Caco-2 (cell line): Measurements from ENCODE around the gene TOPBP1. TPM values are rescaled to one million over a fixed set of nuclear protein-coding genes. Genes with fewer than 3 reads are reported as not detected.

Source experiments
- BruUV-seq: library from RNA; stranded (reverse); fragments of 400-500 nt; replicated peaks from 2 replicates; lab custom pipeline; 2021; lab: Mats Ljungman, UMichigan
- CTCF ChIA-PET: fragments of 300-600 bp; sonication (Branson Sonifier 250); formaldehyde crosslinking; loops from one replicate; lab custom pipeline; 2022; ENCODE audit warnings: antibody characterized with exemption; lab: Charles Lee
- POLR2A ChIA-PET: fragments of 300-600 bp; sonication (Branson Sonifier 250); formaldehyde crosslinking; loops from one replicate; lab custom pipeline; 2022; ENCODE audit warnings: antibody characterized with exemption; lab: Charles Lee
- DNase-seq, 2 experiments: peaks; one replicate each; pipeline versions ENCODE4 v3.0.0 to v3.0.0-alpha.2; 2020 to 2022
- H3K27me3 ChIP-seq: replicated peaks from 2 replicates; pipeline ENCODE4 v1.6.0; 2011; ENCODE audit warnings: low read length; ENCODE audit not compliant: control insufficient read depth, insufficient read depth
- H3K36me3 ChIP-seq: 2 replicates; pipeline ENCODE4 v1.5.1; 2011; ENCODE audit warnings: low read length; ENCODE audit not compliant: control insufficient read depth, insufficient read depth
- H3K4me1 ChIP-seq: fragments of 250-450 bp; sonication (Bioruptor Pico); 2 replicates; pipeline ENCODE4 v1.5.1; 2020; ENCODE audit warnings: mild to moderate bottlenecking
- H3K4me3 ChIP-seq: 2 replicates; pipeline ENCODE4 v1.5.1; 2011; ENCODE audit warnings: low read depth, mild to moderate bottlenecking, control low read depth, low read length
- H3K9me3 ChIP-seq: fragments of 250-450 bp; sonication (Bioruptor Pico); 2 replicates; pipeline ENCODE4 v1.5.1; 2020; ENCODE audit warnings: mild to moderate bottlenecking, moderate library complexity
- H3K27ac Mint-ChIP-seq: one replicate; pipeline ENCODE4 v1.8.0; 2022; ENCODE audit warnings: mixed read lengths; ENCODE audit not compliant: unreplicated experiment
- H3K27me3 Mint-ChIP-seq: one replicate; pipeline ENCODE4 v1.8.0; 2022; ENCODE audit warnings: mixed read lengths; ENCODE audit not compliant: insufficient read depth, unreplicated experiment
- H3K36me3 Mint-ChIP-seq: one replicate; pipeline ENCODE4 v1.8.0; 2022; ENCODE audit warnings: mild to moderate bottlenecking, mixed read lengths; ENCODE audit not compliant: insufficient read depth, unreplicated experiment
- H3K4me1 Mint-ChIP-seq: one replicate; pipeline ENCODE4 v1.8.0; 2022; ENCODE audit warnings: low read depth, mixed read lengths; ENCODE audit not compliant: unreplicated experiment
- H3K4me3 Mint-ChIP-seq: one replicate; pipeline ENCODE4 v1.8.0; 2022; ENCODE audit warnings: mild to moderate bottlenecking, moderate library complexity, mixed read lengths; ENCODE audit not compliant: unreplicated experiment
- H3K9me3 Mint-ChIP-seq: one replicate; pipeline ENCODE4 v1.8.0; 2022; ENCODE audit warnings: mixed read lengths; ENCODE audit not compliant: unreplicated experiment
- CTCF ChIP-seq, 2 experiments: fragments of 200-600 bp in 1 of 2; IDR thresholded peaks; 1 replicate in 1 of 2; 2 replicates in 1 of 2; pipeline versions ENCODE4 v1.5.1 to v1.8.0; 2011 to 2022; ENCODE audit warnings: antibody characterized with exemption in 1 of 2, control low read depth in 1 of 2, inconsistent platforms in 1 of 2, low read depth in 1 of 2, low read length in 1 of 2, mild to moderate bottlenecking in 1 of 2, moderate library complexity in 1 of 2; ENCODE audit not compliant: insufficient read depth in 1 of 2, severe bottlenecking in 1 of 2, unreplicated experiment in 1 of 2
- intact Hi-C: fragments of 100-400 bp; cut with micrococcal nuclease; formaldehyde crosslinking; loops from one replicate; pipeline ENCODE4 v1.10.0; 2022; ENCODE audit not compliant: unreplicated experiment
- total RNA-seq: library from RNA; stranded (reverse); gene quantifications from 2 replicates; pipeline ENCODE4 v1.2.3, GENCODE V29; 2022

Gene TOPBP1
- total RNA-seq, 1 experiment from 2014 or later = 57.1 TPM

- CTCF ChIA-PET = no interaction called here
- H3K36me3 ChIP-seq = peaks cover 1% of the 10 kb centered on the region; the same call in 1 of the 2 replicates
These were observed 51.7 kb downstream of the TOPBP1 start for GRCh38 chr3:133610031-133610430.

GRCh38 chr3:133608388-133608787, 53.4 kb downstream of the TOPBP1 start:
- Histone ChIP-seq H3K27me3 (no peaks in the 10 kb centered on the region), H3K4me3 (no peak overlapping the region), H3K4me1 (no peaks in the 10 kb centered on the region), H3K36me3 (peaks cover 1% of the 10 kb centered on the region; the same call in 1 of the 2 replicates), H3K9me3 (no peaks in the 10 kb centered on the region)
- Mint-ChIP-seq H3K27me3 (no peaks in the 10 kb centered on the region), H3K9me3 (no peaks in the 10 kb centered on the region), H3K27ac (no peak overlapping the region), H3K4me1 (peaks cover 4% of the 10 kb centered on the region), H3K36me3 (peaks cover 74% of the 10 kb centered on the region), H3K4me3 (no peak overlapping the region)
- BruUV-seq = no TSS peak
- no peak for TF ChIP-seq CTCF (IDR thresholded peaks at IDR 0.05; ENCODE audit: insufficient read depth in 1 of 2, low read depth in 1 of 2, low read length in 1 of 2, severe bottlenecking in 1 of 2, unreplicated experiment in 1 of 2)
- DNase-seq = no peak
- POLR2A ChIA-PET = no interaction called here
- intact Hi-C loops = no loop called here
- CTCF ChIA-PET = no interaction called here

More at GRCh38 chr3:133610031-133610430, 51.7 kb downstream of the TOPBP1 start:
- Histone ChIP-seq H3K4me3 (no peak overlapping the region), H3K4me1 (no peaks in the 10 kb centered on the region), H3K27me3 (no peaks in the 10 kb centered on the region), H3K9me3 (no peaks in the 10 kb centered on the region)
- TF ChIP-seq CTCF (IDR thresholded peaks at IDR 0.05; ENCODE audit: insufficient read depth in 1 of 2, low read depth in 1 of 2, low read length in 1 of 2, severe bottlenecking in 1 of 2, unreplicated experiment in 1 of 2) = no peak
- Mint-ChIP-seq H3K4me1 (peaks cover 6% of the 10 kb centered on the region), H3K27ac (no peak overlapping the region), H3K27me3 (no peaks in the 10 kb centered on the region), H3K4me3 (no peak overlapping the region), H3K9me3 (no peaks in the 10 kb centered on the region), H3K36me3 (peaks cover 64% of the 10 kb centered on the region)
- DNase-seq = no peak
- BruUV-seq = no TSS peak
- POLR2A ChIA-PET = no interaction called here
- intact Hi-C loops = no loop called here

- Histone ChIP-seq H3K27me3 (no peaks in the 10 kb centered on the region), H3K4me1 (no peaks in the 10 kb centered on the region), H3K36me3 (peaks cover 1% of the 10 kb centered on the region; the same call in 1 of the 2 replicates), H3K4me3 (no peak overlapping the region), H3K9me3 (no peaks in the 10 kb centered on the region)
- H3K27ac Mint-ChIP-seq = no peak overlapping the region
- no peak for DNase-seq
- H3K4me3 Mint-ChIP-seq = no peak overlapping the region
- no peaks in the 10 kb centered on the region for H3K9me3 Mint-ChIP-seq
- CTCF ChIA-PET = no interaction called here
- H3K36me3 Mint-ChIP-seq = peaks cover 73% of the 10 kb centered on the region
- no peaks in the 10 kb centered on the region for H3K4me1 Mint-ChIP-seq
- no peaks in the 10 kb centered on the region for H3K27me3 Mint-ChIP-seq
- no TSS peak for BruUV-seq
- POLR2A ChIA-PET = no interaction called here
- no peak for TF ChIP-seq CTCF (IDR thresholded peaks at IDR 0.05; ENCODE audit: insufficient read depth in 1 of 2, low read depth in 1 of 2, low read length in 1 of 2, severe bottlenecking in 1 of 2, unreplicated experiment in 1 of 2)
- intact Hi-C loops = no loop called here
These were observed 53.9 kb downstream of the TOPBP1 start for GRCh38 chr3:133607816-133608215.
